ENCODE results near the gene CSTF2T. TPM values are rescaled to one million over a fixed set of nuclear protein-coding genes. Genes with fewer than 3 reads are reported as not detected.

The CSTF2T gene
- total RNA-seq, 1 donor from 2014 or later, result 15.3 TPM

GRCh38 chr10:51687296-51687695, 12.1 kb downstream of the CSTF2T start:
- no peaks in the 10 kb centered on the region for H3K36me3 ChIP-seq
- no peak for DNase-seq
- no peaks in the 10 kb centered on the region for H3K9me3 ChIP-seq
- no peak overlapping the region for H3K27ac ChIP-seq
- no peak for ATAC-seq
- no peaks in the 10 kb centered on the region for H3K4me1 ChIP-seq
- no peaks in the 10 kb centered on the region for H3K27me3 ChIP-seq
- intact Hi-C loops (cut with DNase I), result no loop called here
- no peak for TF ChIP-seq CTCF (IDR thresholded peaks at IDR 0.05)
- H3K4me3 ChIP-seq, result no peak overlapping the region

GRCh38 chr10:51685768-51686167, 13.6 kb downstream of the CSTF2T start:
- Histone ChIP-seq H3K4me1 (no peaks in the 10 kb centered on the region), H3K4me3 (no peak overlapping the region), H3K9me3 (no peaks in the 10 kb centered on the region), H3K36me3 (no peaks in the 10 kb centered on the region), H3K27ac (no peak overlapping the region), H3K27me3 (no peaks in the 10 kb centered on the region)
- intact Hi-C loops (cut with DNase I), result no loop called here
- DNase-seq (no peak), ATAC-seq (no peak)
- TF ChIP-seq CTCF (IDR thresholded peaks at IDR 0.05), result no peak

GRCh38 chr10:51683031-51683691, 16.2 kb downstream of the CSTF2T start:
- DNase-seq (no peak), ATAC-seq (no peak)
- H3K4me3 ChIP-seq, result no peak overlapping the region
- H3K9me3 ChIP-seq, result no peaks in the 10 kb centered on the region
- no peak for TF ChIP-seq CTCF (IDR thresholded peaks at IDR 0.05)
- H3K27me3 ChIP-seq, result no peaks in the 10 kb centered on the region
- no peaks in the 10 kb centered on the region for H3K4me1 ChIP-seq
- H3K36me3 ChIP-seq, result no peaks in the 10 kb centered on the region
- H3K27ac ChIP-seq, result no peak overlapping the region
- intact Hi-C loops (cut with DNase I), result no loop called here

GRCh38 chr10:51679841-51680240, 19.6 kb downstream of the CSTF2T start:
- no peaks in the 10 kb centered on the region for H3K9me3 ChIP-seq
- H3K4me3 ChIP-seq, result no peak overlapping the region
- TF ChIP-seq CTCF (IDR thresholded peaks at IDR 0.05), result no peak
- no peaks in the 10 kb centered on the region for H3K4me1 ChIP-seq
- no peak for DNase-seq
- H3K36me3 ChIP-seq, result no peaks in the 10 kb centered on the region
- intact Hi-C loops (cut with DNase I), result no loop called here
- no peaks in the 10 kb centered on the region for H3K27me3 ChIP-seq
- no peak for ATAC-seq
- no peak overlapping the region for H3K27ac ChIP-seq

GRCh38 chr10:51675088-51675487, 24.3 kb downstream of the CSTF2T start:
- TF ChIP-seq CTCF (IDR thresholded peaks at IDR 0.05), result no peak
- Histone ChIP-seq H3K9me3 (no peaks in the 10 kb centered on the region), H3K4me1 (no peaks in the 10 kb centered on the region), H3K4me3 (no peak overlapping the region), H3K27me3 (no peaks in the 10 kb centered on the region), H3K36me3 (no peaks in the 10 kb centered on the region), H3K27ac (no peak overlapping the region)
- intact Hi-C loops (cut with DNase I), result no loop called here
- DNase-seq (no peak), ATAC-seq (no peak)

GRCh38 chr10:51672039-51672535, 27.3 kb downstream of the CSTF2T start:
- ATAC-seq, result no peak
- no peaks in the 10 kb centered on the region for H3K9me3 ChIP-seq
- H3K27ac ChIP-seq, result no peak overlapping the region
- no peaks in the 10 kb centered on the region for H3K27me3 ChIP-seq
- TF ChIP-seq CTCF (IDR thresholded peaks at IDR 0.05), result no peak
- H3K36me3 ChIP-seq, result no peaks in the 10 kb centered on the region
- no peaks in the 10 kb centered on the region for H3K4me1 ChIP-seq
- H3K4me3 ChIP-seq, result no peak overlapping the region
- no peak for DNase-seq
- intact Hi-C loops (cut with DNase I), result no loop called here

Measured in upper lobe of right lung (tissue), 1 donor.